Glutamatergic neuron (in vitro differentiated cells): Measurements from ENCODE around the gene LMBR1. TPM values are rescaled to one million over a fixed set of nuclear protein-coding genes. Genes with fewer than 3 reads are reported as not detected.

Experiments
- DNase-seq: peaks from one replicate; pipeline ENCODE4 v3.0.0; 2022
- H3K27ac Mint-ChIP-seq: one replicate; pipeline ENCODE4 v1.8.0; 2020; ENCODE audit warnings: mild to moderate bottlenecking, mixed read lengths, inconsistent platforms; ENCODE audit not compliant: unreplicated experiment
- H3K27me3 Mint-ChIP-seq: one replicate; pipeline ENCODE4 v1.8.0; 2020; ENCODE audit warnings: mild to moderate bottlenecking, moderate library complexity, mixed read lengths, inconsistent platforms; ENCODE audit not compliant: unreplicated experiment
- H3K36me3 Mint-ChIP-seq: one replicate; pipeline ENCODE4 v1.8.0; 2020; ENCODE audit warnings: mild to moderate bottlenecking, mixed read lengths, inconsistent platforms; ENCODE audit not compliant: unreplicated experiment
- H3K4me1 Mint-ChIP-seq: one replicate; pipeline ENCODE4 v1.8.0; 2020; ENCODE audit warnings: mild to moderate bottlenecking, low read depth, mixed read lengths, inconsistent platforms; ENCODE audit not compliant: unreplicated experiment
- H3K4me3 Mint-ChIP-seq: one replicate; pipeline ENCODE4 v1.8.0; 2020; ENCODE audit warnings: mild to moderate bottlenecking, mixed read lengths, inconsistent platforms; ENCODE audit not compliant: unreplicated experiment
- H3K9me3 Mint-ChIP-seq: one replicate; pipeline ENCODE4 v1.8.0; 2020; ENCODE audit warnings: mild to moderate bottlenecking, moderate library complexity, mixed read lengths, inconsistent platforms; ENCODE audit not compliant: unreplicated experiment
- total RNA-seq: library from RNA; stranded (reverse); fragmentation: NEBNext Ultra II Directional; extraction: Animal tissue kit (Norgen Biotek cat#: 25700); gene quantifications from one replicate; pipeline ENCODE4 v1.2.1, GENCODE V29; 2021; ENCODE audit not compliant: unreplicated experiment
- TF ChIP-seq, protein P1 (sequence below): fragments of 200-600 bp; sonication (generic); IDR thresholded peaks from one replicate; pipeline ENCODE4 v1.5.0; 2021; ENCODE audit not compliant: partially characterized antibody, unreplicated experiment

The LMBR1 gene
- total RNA-seq, 1 donor from 2014 or later, result 41.0 TPM

GRCh38 chr7:156897673-156898072 lies 4.7 kb upstream of the LMBR1 start:
- TF ChIP-seq, protein P1, sequence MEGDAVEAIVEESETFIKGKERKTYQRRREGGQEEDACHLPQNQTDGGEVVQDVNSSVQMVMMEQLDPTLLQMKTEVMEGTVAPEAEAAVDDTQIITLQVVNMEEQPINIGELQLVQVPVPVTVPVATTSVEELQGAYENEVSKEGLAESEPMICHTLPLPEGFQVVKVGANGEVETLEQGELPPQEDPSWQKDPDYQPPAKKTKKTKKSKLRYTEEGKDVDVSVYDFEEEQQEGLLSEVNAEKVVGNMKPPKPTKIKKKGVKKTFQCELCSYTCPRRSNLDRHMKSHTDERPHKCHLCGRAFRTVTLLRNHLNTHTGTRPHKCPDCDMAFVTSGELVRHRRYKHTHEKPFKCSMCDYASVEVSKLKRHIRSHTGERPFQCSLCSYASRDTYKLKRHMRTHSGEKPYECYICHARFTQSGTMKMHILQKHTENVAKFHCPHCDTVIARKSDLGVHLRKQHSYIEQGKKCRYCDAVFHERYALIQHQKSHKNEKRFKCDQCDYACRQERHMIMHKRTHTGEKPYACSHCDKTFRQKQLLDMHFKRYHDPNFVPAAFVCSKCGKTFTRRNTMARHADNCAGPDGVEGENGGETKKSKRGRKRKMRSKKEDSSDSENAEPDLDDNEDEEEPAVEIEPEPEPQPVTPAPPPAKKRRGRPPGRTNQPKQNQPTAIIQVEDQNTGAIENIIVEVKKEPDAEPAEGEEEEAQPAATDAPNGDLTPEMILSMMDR, result no peak
- H3K4me1 Mint-ChIP-seq, result no peaks in the 10 kb centered on the region
- H3K36me3 Mint-ChIP-seq, result no peaks in the 10 kb centered on the region
- no peaks in the 10 kb centered on the region for H3K27me3 Mint-ChIP-seq
- no peak overlapping the region for H3K4me3 Mint-ChIP-seq
- no peak overlapping the region for H3K27ac Mint-ChIP-seq
- peaks cover 2% of the 10 kb centered on the region for H3K9me3 Mint-ChIP-seq
- DNase-seq, result no peak

DNA sequence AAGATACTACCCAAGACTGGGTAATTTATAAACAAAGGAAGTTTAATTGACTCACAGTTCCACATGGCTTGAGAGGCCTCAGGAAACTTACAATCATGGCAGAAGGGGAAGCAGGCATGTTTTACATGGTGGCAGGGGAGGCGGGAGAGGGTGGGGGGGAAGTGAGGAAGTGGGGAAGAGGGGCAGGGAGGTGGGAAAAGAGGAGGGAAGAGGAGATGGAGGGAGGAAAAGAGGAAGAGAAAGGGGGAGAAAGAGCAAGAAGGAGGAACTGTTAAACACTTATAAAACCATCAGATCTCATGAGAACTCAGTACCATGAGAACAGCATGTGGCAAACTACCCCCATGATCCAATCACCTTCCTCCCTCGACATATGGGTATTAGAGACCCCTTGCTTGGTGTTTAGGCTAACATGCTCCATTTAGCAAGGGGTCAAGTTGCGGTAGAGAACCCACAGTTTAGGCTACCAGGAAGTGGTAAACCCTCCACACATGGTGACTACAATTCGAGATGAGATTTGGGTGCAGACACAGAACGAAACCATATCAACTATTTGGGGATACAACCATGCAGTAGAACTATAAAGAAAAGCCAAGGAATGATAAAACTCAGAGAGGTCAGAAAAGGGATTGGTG lies 3.5 kb upstream of the LMBR1 start:
- DNase-seq, result no peak
- peaks cover 2% of the 10 kb centered on the region for H3K9me3 Mint-ChIP-seq
- no peaks in the 10 kb centered on the region for H3K4me1 Mint-ChIP-seq
- H3K4me3 Mint-ChIP-seq, result no peak overlapping the region
- TF ChIP-seq, protein P1, result no peak
- peaks cover 4% of the 10 kb centered on the region for H3K36me3 Mint-ChIP-seq
- peaks cover 4% of the 10 kb centered on the region for H3K27me3 Mint-ChIP-seq
- H3K27ac Mint-ChIP-seq, result no peak overlapping the region

- H3K27me3 Mint-ChIP-seq, result peaks cover 4% of the 10 kb centered on the region
- no peak for DNase-seq
- H3K9me3 Mint-ChIP-seq, result peaks cover 2% of the 10 kb centered on the region
- H3K27ac Mint-ChIP-seq, result no peak overlapping the region
- TF ChIP-seq, protein P1, result no peak
- H3K4me1 Mint-ChIP-seq, result no peaks in the 10 kb centered on the region
- peak overlapping the region; percentile 22 for H3K4me3 Mint-ChIP-seq
- peaks cover 4% of the 10 kb centered on the region for H3K36me3 Mint-ChIP-seq
Observed at GRCh38 chr7:156895024-156895780, 2.2 kb upstream of the LMBR1 start.

DNA sequence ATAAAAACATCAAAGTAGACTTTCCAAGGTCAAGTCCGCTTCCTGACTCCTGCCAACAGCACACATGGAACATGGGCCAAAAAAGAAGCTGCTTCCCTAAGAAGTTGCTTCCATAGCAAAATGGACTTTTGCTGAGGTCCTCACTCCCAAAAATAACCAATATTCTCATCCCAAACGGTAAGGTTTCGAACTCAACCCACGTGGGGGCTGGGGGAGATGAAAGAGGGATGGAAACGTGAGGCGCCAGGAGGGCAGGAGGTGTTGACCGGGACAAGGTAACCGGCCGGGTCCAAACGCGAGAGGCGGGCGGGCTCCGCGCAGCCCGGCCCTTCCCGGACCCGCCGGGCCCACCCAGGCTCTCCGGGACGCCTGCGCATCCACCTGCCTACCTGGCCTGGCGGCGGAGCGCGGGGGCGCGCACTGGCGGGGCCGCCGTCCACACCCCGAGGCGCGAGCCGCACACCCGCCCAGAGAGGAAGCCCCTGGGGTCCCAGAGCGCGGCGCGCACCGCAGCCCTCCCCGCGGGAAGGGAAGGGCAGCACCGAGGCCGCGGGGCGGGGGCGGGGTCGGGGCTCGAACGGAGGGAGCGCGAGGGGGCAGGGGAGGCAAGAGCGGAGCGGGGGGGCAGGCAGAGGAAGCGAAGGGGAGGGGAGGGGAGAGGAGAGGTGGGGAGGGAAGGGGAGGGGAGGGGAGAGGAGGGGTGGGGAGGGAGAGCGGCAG lies 742 bp downstream of the LMBR1 start:
- Mint-ChIP-seq H3K36me3 (peaks cover 4% of the 10 kb centered on the region), H3K27ac (peak overlapping the region; percentile 29), H3K4me1 (no peaks in the 10 kb centered on the region), H3K27me3 (peaks cover 4% of the 10 kb centered on the region), H3K9me3 (peaks cover 4% of the 10 kb centered on the region), H3K4me3 (peak overlapping the region; percentile 90)
- DNase-seq, result peak; percentile 68
- TF ChIP-seq, protein P1, result no peak
